GM21619 (cell line): Measurements from ENCODE around the gene SGSM1.
"Not testable (repeated sequence)": the region's sequence is repeated elsewhere in the genome, so short reads cannot be mapped to it uniquely, and the experiment has no call there.

Experiments
- ATAC-seq: cut with Tn5 transposase; IDR thresholded peaks from one replicate; pipeline ENCODE4 v1.9.1; 2021; ENCODE audit not compliant: unreplicated experiment

The SGSM1 gene

GRCh38 chr22:24836282-24836681 lies 30.3 kb downstream of the SGSM1 start:
- no peak for ATAC-seq

DNA sequence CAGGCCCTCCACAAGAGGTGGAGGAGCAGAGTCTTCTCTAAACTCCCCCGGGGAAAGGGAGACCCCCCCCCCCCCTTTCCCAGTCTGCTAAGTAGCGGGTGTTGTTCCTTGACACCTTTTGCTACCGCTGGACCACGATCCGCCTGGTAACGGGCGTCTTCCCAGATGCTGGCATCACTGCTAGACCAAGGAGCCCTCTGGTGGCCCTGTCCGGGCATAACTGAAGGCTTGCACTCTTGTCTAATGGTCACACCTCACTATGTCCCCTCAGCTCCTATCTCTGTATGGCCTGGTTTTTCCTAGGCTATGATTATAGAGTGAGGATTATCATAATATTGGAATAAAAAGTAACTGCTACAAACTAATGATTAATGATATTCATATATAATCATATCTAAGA lies 31.5 kb downstream of the SGSM1 start:
- not testable (repeated sequence) for ATAC-seq

- no peak for ATAC-seq
These were observed 35.2 kb downstream of the SGSM1 start for GRCh38 chr22:24841261-24841660.

DNA sequence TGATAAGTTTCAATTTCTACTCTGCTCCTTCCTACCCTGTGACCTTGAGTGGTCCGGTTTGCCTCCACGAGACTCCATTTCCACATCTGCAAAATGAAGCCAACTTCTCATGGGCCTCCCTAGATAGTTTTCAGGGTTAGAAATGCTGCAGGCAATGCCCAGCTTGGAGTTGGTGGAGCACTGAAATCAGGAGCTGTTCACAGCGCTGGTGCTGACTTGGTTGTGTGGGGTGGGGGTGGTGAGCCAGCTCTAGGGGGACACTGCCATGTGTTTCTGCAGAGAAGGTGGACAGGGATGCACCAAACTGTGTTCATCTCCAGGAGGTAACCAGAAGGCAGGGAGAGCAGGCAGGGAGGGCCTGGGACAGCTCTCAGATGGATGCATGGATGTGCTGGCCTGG lies 37.0 kb downstream of the SGSM1 start:
- ATAC-seq: no peak

DNA sequence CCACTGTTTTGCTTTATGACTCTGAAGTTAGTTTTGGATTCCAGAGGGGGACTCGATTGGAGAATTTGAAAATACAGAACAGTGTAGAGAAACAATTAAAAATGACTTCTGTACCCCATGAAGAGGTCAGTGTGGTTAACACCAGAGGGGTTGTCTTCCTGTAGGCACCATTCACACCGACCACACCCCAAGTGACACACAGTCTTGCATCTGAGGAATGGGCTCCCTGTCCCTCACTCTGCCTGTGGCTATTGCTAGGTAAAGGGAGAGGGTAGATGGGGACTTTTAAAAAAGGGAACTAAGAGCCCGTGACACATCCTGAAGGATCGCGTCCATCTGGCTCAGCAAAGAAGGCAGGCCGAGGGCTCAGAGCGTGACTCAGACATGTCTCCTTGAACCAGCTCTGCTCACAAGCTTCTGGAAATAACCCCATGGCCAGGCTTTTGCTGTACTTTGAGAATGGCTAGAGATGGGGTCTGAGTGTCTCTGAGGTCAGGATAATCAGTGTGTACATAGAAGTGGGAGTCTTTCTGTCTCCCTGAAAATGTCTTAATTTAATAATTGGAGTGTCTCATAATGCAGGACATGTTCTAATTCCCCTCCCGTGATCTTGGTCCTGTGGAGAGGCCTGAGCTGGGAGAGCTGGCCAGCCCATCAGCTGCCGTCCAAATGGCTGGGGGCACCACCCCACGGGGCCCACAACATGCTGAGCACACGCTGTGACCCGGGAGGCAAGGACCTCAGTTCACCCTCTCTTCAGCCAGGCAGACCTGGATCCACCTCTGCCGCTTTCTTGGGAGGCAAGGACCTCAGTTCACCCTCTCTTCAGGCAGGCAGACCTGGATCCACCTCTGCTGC lies 39.3 kb downstream of the SGSM1 start:
- no peak for ATAC-seq

GRCh38 chr22:24847490-24847889 lies 41.5 kb downstream of the SGSM1 start:
- ATAC-seq: no peak

- no peak for ATAC-seq
These were observed 42.7 kb downstream of the SGSM1 start for GRCh38 chr22:24848559-24849168.

- ATAC-seq: no peak
These were observed 49.8 kb downstream of the SGSM1 start for GRCh38 chr22:24855794-24856193.

GRCh38 chr22:24857576-24857975 lies 51.6 kb downstream of the SGSM1 start:
- no peak for ATAC-seq

- no peak for ATAC-seq
These were observed 53.6 kb downstream of the SGSM1 start for GRCh38 chr22:24859587-24859986.

DNA sequence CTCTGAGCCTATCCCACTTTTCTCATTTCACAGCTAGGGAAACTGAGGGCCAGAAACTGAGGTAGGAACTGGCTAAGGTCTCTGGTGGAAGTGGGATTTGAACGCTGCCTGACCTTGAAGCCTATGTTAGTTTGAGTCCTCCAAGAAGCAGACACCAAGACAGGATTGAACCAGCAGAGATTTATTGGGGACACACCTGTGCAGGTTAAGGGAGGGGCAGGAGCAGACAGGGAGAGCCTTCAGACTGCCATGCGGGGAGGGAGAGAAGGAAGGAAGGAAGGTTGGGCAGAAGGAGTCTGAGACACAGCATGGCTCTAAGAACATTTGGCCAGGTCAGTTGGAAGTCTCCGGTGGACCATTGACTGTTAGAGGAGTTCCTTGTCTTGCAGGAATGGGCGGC lies 59.5 kb downstream of the SGSM1 start:
- ATAC-seq: no peak

GRCh38 chr22:24867323-24868022 lies 61.5 kb downstream of the SGSM1 start:
- ATAC-seq: no peak

DNA sequence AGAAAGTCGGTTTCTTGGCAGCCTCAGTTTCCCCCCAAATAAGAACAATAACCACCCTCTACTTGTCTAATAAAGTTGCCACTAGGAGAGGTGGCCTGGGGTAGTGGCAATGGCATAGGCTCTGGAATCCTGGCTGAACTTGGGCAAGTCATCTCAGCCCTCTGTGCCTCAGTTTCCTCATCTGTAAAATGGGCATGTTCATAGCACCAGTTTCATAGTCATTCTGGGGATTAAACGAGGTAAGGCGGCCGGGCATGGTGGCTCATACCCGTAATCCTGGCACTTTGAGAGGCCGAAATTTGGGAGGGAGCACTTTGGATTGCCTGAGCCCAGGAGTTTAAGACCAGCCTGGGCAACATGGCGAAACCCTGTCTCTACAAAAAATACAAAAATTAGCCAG lies 63.0 kb downstream of the SGSM1 start:
- no peak for ATAC-seq

- ATAC-seq: no peak
These were observed 65.7 kb downstream of the SGSM1 start for GRCh38 chr22:24871611-24872205.

DNA sequence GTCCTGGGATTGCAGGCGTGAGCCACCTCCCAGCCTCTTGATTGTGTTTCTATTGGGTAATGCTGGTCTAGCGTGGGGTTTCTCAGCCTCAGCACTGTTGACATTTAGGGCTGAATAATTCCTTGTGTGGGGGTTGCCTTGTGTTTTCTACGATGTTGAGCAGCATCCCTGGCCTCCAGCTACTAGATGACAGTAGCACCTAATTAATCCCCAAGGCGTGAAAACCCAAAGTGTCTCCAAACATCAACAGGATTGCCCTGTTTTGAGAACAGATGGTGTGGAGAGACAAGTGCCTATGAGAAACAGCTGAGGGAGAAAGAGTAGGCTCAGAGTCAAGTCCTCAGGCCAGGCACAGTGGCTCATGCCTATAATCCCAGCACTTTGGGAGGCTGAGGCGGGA lies 67.2 kb downstream of the SGSM1 start:
- ATAC-seq: no peak

DNA sequence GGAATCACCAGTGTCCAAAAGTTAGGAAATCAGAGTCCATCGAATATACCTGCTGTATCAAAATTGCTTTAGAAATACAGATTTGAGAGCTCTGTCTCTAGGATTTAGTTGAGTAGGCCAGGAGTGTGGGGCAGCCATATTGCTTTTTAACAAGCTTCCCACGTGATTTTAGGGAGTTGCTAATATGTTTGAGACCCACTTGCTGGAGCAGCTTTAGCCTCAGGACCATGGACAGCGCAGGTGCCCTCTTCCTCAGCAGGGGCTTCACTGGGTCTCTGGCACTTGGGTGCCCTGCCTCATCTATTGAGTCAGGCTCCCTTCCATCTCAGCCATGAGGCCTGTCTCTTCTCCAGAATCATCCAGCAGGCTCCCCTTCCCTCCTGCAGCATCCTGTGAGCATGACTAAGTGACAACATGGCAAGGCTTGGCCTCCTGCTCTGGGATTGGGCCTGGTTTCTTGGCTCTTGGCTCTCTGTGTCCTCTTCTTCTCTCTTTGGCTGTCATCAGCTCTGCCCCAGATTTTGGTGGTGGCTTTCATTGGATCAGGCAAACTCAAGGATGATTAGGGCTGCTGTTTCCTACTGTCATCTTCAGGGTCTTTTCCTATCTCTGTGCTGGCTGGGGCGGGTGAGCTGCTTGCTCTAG lies 70.0 kb downstream of the SGSM1 start:
- no peak for ATAC-seq

DNA sequence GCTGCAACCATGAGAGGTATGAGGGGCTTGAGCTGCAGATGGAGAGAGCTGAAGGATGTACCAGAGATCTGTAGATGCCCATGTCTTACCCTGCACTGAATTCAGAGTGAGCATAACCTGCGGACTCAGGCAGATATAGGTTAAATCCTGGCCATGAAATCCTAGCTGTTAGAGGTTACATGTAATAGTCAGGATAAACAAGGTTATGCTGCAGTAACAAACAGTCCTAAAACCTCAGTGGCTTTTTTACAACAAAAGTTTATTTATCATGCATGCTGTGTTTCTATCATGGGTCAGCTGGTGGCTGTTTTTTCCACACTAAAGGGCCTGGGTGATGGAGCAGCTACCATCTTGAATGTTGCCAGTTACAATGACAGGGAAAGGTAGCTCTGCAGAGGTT lies 70.7 kb downstream of the SGSM1 start:
- ATAC-seq: no peak

DNA sequence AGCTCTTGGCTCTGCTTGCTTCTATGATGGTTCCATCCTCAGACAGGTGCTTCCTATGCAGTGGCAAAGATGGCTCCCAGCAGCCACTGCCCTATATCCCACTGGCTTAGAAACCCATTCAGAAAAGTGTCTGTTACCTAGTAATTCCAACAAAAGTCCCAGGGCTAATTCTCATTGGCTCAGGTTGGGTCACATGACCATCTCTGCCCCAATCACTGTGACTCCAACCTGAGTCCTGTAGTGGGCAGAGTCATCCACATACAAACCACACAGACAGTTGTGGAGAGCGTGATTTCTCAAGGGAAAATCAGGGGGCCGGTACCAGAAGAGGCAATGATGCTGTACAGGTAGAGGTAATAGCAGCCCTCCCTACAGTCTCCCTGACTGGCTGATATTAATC lies 73.0 kb downstream of the SGSM1 start:
- no peak for ATAC-seq

DNA sequence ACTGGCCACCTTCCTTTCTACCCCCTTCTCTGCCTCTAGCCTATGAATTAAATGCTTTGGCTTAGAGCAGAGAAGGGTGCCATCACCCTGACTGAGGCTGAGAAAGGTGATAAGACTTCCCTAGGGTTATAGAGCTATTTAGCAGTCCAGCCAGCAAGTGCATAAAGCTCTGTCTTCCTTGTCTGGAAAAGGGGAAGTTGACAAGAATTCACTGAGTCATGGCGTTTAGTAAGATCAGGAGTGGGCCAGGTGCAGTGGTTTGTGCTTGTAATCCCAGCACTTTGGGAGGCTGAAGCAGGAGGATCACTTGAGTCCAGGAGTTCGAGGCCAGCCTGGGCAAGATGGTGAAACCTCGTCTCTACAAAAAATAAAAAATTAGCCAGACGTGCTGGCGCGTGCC lies 77.4 kb downstream of the SGSM1 start:
- ATAC-seq: no peak

GRCh38 chr22:24887260-24887659 lies 81.2 kb downstream of the SGSM1 start:
- no peak for ATAC-seq
